NCI-H2227 treated with DMSO at 0.1 percent for 48 hours (cell line): ENCODE data around the gene FGD3.
"Not testable (repeated sequence)": the region's sequence is repeated elsewhere in the genome, so short reads cannot be mapped to it uniquely, and the experiment has no call there.

Source experiments
- DNase-seq: peaks from one replicate; lab custom pipeline; 2025; lab: John Stamatoyannopoulos, UW

The FGD3 gene

DNA sequence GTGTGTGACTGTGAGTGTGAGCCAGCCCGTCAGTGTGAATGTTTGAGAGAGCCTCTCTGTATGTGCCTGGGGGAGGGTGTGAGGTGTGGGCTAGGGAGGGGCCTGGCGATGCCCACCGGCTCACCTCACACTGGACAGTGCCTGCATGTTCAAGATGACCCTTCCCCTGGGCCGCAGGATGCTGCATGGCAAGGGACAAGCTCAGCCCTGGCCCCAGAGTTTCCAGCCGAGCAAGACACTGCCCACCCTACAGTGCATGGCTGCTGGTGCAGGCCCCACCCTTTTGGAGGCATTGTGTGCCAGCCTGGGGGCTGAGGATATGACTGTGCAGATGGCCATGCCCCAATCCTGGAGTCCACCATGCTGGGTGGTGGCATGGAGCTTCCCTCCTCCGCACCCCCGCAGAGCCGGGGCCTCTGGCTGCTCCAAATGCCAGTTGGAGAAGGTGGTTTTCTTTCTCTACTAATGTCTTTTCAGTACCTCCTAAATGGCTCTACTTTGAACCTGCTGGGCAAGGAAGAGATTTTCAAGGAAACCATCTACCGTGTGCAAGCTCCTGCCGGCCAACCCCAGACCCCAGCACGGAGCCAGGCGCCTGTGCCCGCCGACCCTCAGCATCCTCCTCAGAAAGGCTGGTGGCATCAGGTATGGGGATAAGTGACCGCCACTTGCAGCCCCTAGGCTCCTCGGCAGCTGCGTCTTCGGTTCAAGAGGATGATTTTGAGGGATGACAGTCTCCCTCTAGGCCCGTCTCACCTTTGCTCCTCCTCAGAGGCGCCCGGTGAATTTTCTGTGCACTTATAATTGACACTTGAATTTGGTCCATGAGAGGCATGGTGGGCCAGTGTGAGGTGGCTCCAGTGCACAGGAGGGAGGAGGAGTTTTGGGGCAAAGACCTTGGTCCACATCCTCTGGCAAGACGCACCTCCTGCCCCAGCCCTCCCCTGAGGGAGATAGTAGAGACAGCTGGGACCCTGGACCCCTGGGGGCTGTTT, 27.7 kb downstream of the FGD3 start:
- DNase-seq: no peak

GRCh38 chr9:92976431-92976830, 29.1 kb downstream of the FGD3 start:
- DNase-seq: no peak

DNA sequence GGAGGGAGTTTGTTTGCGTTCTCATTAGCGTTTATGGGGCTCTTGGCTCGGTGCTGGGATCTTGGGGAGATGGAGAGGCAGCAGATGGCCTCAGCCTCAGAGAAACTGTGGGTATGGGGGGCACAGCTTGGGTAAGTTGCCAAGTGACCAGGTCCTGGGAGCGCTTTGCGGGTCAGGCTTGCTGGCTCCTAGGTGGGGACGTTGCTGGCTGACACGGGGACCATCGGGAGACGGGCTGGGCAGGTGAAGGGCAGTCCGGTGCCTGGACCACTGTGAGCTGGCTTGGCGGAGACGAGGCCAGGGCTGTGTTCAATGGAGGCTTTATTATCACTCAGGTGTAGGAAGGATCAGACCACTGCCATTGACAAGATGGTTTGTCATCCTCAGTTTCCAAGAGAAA, 30.0 kb downstream of the FGD3 start:
- DNase-seq: no peak

GRCh38 chr9:92978345-92978875, 31.1 kb downstream of the FGD3 start:
- DNase-seq: no peak

DNA sequence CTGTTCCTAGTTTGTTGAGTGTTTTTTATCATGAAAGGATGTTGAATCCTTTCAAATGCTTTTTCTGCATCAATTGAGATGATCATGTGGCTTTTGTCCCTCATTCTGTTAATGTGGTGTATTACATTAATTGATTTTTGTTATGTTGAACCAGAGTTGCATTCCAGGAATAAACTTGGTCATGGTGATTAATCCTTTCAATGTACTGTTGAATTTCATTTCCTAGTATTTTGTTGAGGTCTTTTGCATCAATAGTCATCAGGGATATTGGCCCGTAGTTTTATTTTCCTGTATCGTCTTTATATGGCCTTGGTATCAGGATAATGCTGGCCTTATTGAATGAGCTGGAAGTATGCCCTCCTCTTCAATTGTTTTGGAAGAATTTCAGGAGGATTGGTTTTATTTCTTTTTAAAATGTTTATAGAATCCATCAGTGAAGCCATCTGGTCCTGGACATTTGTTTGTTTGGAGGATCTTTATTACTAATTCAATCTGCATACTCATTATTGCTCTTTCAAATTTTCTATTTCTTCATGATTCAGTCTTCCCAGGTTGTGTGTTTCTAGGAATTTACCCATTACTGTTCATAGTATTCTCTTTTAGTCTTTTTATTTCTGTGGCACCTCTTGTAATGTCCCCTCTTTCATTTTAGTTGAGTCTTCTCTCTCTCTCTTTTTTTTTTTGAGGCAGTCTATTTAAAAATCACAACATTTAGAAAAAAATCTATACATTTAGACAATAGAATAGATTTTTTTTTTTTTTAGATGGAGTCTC, 32.1 kb downstream of the FGD3 start:
- no peak for DNase-seq

DNA sequence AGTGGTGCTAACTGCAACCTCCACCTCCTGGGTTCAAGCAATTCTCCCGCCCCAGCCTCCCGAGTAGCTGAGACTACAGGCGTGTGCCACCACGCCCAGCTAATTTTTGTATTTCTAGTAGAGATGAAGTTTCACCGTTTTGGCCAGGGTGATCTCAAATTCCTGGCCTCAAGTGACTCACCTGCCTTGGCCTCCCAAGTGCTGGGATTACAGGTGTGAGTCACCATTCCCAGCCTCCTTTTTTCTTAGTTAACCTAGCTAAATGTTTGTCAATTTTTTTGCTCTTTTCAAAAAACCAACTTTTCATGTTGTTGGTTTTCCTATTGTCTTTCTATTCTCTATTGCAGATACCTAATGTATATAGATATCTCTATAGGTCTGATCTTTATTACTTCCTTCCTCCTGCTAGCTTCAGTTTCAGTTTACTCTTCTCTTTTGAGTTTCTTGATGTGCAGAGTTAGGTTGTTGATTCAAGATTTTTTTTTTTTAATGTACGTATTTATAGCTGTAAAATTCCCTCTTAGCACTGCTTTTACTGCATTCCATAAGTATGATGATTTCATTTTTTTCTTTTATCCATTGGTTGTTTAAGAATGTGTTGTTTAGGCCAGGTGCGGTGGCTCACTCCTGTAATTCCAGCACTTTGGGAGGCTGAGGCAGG, 32.9 kb downstream of the FGD3 start:
- no peak for DNase-seq

DNA sequence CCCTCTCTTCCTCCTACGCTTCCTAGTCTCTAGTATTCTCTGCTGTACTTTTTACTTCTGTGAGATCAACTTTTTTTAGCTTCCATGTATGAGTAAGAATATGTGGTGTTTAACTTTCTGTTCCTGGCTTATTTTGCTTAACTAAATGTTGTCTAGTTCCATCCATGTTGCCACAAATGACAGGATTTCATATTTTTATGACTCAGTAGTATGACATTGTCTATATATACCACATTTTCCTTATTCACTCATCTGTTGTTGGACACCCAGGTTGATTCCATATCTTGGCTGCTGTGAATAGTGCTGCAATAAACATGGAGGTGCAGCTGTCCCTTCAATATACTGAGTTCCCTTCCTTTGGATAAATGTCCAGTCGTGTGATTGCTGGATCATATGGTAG, 34.8 kb downstream of the FGD3 start:
- DNase-seq: no peak

DNA sequence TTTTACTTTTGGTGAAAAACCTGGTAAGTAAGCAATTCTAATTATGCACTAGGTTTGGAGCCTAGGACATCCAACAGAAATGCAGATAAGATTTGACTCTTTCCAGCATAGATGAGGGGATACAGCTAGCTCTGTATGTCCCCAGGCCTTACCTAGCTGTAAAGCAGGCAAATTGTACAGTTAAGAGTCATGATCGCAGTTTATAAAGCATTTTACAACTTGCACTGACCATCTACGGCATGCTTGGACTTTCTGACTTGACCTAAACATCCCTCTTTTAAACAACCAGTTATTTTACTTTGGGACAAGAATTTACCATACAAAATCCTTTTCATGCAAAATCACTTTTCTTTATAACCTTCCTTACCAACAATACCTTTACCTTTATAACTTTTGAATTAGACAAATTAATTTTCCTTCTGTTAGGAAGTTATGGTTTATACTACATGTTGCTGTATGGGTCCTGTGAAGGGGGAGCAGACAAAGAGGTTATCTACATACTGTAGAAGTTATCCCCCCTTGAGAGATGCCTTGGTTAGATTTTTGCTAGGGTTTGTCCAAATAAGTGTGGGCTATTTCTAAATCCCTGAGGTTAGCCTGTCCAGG, 36.8 kb downstream of the FGD3 start:
- no peak for DNase-seq

- no peak for DNase-seq
These were observed 37.7 kb downstream of the FGD3 start for GRCh38 chr9:92984976-92985375.

- DNase-seq: no peak
These were observed 39.1 kb downstream of the FGD3 start for GRCh38 chr9:92986176-92987119.

DNA sequence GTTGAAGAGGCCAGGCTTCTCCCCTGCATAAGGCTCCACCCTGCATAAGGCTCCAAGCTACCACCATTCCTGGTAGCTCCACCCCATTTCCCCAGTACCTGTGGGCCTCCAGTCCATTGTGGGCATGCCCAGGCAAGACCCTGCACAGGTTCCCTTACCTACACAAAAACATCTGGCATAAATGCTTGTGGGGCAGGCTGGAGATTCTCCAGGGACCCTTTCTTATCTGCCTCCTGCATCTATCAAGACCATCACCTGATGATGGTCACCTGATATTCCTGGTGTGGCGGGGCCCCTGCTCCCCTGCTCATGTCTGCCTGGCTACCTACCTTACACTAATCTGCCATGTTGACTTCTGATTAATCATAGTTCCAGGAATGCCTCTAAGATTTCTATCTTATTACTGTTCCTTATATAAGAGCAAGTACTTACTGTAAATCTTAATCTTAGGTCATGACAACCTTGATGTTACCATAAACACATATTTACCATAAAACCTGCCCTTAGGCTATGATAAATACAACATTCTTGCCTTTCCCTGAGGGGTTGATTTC, 41.0 kb downstream of the FGD3 start:
- DNase-seq: no peak

DNA sequence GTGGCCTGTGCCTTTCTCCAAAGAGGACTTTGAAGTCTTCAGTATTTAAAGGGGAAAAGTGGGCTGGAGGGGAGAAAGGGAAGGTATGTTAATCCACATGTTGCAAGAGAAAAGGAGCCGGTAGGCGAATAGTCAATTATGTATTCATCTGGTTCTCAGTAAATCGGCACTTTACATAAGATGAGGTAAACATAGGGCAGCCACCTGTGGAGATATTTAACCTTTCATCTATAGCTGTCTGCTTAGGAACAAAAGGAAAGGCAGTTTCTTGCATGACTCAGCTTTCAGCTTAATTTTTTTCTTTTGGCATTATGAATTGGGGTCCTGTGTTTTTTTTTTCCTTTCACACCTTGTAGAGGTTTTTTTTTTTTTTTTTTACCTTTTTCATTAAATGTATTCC, 42.2 kb downstream of the FGD3 start:
- DNase-seq: peak; percentile 3

DNA sequence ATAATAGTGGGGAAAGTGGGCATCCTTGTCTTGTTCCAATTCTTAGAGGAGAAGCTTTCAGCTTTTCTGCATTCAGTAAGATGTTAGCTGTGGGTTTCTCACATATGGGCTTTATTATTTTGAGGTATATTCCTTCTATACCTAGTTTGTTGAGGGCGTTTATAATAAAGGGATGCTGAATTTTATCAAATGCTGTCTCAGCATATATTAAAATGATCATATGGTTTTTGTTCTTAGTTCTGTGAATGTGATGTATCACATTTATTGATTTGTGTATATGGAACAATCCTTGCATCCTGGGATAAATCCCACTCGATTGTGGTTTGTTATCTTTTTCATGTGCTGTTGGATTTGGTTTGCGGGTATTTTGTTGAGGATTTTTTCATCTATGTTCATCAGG, 43.1 kb downstream of the FGD3 start:
- DNase-seq: no peak

DNA sequence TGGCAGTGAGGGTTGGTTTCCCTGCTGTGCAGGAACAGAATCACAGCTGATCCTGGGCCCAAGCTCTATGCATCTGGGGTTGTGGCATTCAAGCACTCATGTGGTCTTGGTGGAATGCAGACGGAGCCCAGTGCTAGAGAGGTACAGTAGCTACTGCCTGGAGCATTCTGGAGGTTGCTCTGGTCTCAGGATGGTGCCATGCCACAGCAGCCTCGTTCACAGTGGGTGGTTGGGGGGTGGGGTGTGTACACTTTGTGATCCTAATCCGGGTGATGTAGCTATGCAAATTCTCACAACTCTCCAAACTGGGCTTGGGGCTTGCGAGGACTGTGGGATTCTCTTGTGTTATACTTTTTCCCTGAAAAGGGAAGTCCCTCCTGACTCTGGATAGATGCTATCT, 45.2 kb downstream of the FGD3 start:
- DNase-seq: no peak

GRCh38 chr9:92998871-92999270, 51.5 kb downstream of the FGD3 start:
- DNase-seq: not testable (repeated sequence)

DNA sequence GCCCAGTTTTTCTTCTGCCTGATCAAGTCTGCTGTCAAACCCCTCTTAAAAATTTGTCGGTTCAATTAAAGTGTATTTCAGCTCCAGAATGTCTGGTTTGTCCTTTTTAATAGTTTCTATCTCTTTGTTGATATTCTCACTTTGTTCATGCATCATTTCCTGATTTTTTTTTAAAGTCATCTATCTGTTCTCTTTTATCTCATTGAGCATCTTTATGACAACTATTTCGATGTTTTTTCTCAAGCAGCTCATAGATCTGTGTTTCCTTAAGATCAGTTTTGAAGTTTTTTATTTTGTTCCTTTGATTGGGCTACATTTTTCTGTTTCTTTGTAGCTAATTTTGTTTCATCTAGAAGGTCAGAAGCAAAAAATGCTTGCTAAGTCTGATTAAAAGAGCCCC, 53.7 kb downstream of the FGD3 start:
- no peak for DNase-seq

GRCh38 chr9:93002700-93003099, 55.4 kb downstream of the FGD3 start:
- DNase-seq: no peak

DNA sequence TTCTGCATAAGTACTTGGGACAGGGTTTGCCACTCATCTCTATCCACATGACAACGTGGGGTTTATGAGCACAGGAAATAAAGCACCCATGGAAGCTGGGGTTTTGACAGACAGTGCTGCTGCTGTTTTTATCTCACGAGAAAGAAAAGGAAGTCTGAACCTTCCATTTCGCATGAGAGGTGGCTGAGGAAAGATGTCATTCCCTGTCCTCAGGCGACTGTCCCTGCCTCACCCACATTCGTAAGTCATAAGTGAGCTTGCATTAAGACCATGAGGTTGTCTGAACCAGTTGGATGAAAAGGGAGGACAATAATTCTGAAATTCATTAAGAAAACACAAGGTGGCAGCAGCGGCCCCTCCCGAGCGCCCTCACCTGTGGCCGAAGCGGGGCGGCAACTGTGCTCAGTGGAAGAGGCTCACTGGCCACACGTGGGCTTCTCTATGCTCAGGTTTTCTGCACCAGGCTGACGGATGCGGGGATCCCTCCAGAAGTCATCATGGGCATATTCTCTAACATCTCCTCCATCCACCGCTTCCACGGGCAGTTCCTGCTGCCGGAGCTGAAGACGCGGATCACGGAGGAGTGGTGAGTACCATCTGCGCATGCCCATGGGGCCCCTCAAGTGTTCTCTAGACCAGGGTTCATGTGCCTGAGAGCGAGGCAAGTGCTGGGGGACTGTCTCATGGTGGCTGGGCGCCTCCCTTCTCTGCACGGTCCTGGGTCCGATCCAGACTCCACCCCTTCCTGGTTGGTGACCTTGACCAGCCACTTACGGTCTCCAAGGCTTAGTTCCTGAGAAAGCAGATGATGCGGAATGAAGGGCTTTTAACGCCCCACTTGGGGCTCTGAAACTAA, 56.5 kb downstream of the FGD3 start:
- no peak for DNase-seq

GRCh38 chr9:93004561-93004960, 57.2 kb downstream of the FGD3 start:
- DNase-seq: no peak
